ENCODE measurements around the gene METAP1D.
"Not testable (repeated sequence)": the region's sequence is repeated elsewhere in the genome, so short reads cannot be mapped to it uniquely, and the experiment has no call there.

Gene METAP1D

GRCh38 chr2:171999604-172000469 lies at the start of gene METAP1D:
METAP1D (plus strand) TSS chr2:171999953; CDS start chr2:171999970, 17 bp downstream.
- DNase-seq (ENCODE audit: low spot score), result peak; percentile 83

GRCh38 chr2:171952276-171952675 lies 47.5 kb upstream of the METAP1D start:
- DNase-seq (ENCODE audit: low spot score), result no peak

DNA sequence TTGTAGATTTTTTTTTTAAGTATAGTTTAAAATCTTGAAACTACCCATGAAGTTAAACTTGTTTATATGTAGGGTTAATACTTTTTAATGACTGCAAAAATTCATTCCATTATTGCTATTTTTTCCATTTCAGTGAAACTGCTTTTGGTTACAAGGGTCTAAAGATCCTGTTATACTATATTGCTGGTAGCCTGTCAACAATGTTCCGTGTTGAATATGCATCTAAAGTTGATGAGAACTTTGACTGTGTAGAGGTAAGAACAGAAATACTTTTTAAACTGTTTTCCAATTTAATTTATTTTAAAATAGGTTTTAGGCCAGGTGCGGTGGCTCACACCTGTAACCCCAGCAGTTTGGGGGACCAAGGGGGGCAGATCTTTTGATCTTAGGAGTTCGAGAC lies 47.0 kb upstream of the METAP1D start:
- DNase-seq (ENCODE audit: low spot score), result no peak

GRCh38 chr2:171956135-171956825 lies 43.5 kb upstream of the METAP1D start:
- no peak for DNase-seq (ENCODE audit: low spot score)

- DNase-seq (ENCODE audit: low spot score), result no peak
These were observed 42.7 kb upstream of the METAP1D start for GRCh38 chr2:171957061-171957460.

DNA sequence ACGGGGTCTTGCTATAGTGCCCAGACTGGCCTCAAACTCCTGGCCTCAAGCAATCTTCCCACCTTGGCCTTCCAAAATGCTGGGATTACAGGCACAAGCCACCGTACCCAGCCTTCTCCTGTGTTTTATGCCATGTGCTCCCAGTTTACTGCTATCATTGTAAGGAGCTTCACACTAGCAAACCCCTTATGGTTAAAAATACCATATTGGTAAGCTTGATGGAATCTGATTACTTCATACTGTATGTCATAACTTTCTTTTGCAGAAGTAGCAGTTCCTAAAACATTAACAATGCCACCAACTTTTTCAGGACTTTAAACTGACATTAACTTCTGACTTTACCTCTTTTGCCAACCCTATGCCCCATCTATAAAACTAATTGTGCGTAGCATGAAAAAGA lies 41.3 kb upstream of the METAP1D start:
- DNase-seq (ENCODE audit: low spot score), result no peak

DNA sequence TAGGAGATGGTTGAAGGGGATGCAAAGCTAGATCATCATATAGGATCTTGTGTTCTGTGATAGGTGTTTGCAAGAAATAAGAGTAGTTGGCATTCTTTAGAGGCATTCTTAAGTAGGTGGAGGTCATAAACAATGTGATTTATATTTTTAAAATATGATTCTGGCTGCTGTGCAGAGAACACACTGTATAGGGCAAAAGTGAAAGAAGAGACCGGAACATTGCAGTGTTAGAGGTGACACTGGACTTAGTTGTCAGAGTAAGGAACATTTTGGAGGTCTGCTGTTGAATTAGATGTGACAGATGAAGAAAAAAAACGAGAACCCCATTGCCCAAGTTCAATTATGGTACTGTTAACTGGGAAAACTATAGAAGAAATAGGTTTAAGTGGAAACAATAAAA lies 39.8 kb upstream of the METAP1D start:
- no peak for DNase-seq (ENCODE audit: low spot score)

DNA sequence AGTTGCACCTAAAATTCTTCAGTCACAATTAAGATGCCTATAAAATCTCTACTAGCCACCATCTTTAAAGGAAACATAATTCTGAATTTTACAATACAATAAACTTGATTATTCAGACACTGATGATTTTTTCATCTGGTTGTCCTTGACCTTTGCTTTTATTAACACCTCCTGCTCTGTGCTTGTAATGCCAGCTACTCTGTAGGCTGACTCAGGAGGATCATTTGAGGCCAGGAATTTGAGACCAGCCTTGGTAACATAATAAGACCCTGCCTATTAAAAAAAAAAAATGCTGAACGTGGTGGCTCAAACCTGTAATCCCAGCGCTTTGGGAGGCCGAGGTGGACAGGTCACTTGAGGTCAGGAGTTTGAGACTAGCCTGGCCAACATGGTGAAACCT lies 39.2 kb upstream of the METAP1D start:
- DNase-seq (ENCODE audit: low spot score), result no peak

GRCh38 chr2:171963198-171963597 lies 36.6 kb upstream of the METAP1D start:
- DNase-seq (ENCODE audit: low spot score), result no peak

DNA sequence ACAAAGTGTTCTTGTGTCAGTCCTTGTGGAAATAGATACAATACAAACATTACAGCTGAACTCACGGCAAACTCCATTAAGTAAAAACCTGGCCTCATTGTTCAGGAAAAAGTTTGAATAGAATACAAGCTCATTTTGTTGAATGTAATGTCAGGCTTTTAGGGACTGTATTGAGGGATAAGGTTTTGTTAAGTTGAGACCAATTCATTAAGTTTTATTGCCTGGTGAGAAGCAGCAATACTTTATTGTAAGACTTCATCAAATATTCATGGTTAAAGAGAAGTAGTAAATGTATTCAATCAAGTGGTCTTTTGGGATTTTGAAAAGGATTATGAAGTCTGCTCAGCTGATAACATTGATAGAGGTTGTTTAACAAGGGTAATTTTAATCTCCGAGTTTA lies 35.4 kb upstream of the METAP1D start:
- no peak for DNase-seq (ENCODE audit: low spot score)

DNA sequence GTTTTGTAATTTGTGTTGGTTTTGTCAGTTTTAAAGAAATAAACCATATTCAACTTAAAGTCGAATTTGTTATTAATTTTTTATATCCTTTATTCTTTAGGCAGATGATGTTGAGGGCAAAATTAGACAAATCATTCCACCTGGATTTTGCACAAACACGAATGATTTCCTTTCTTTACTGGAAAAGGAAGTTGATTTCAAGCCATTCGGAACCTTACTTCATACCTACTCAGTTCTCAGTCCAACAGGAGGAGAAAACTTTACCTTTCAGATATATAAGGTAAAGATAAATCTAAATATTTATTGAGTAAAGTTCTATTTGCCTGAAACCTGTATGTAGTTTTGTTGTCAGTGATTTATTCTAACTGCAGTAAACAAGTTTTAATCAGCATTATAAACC lies 34.5 kb upstream of the METAP1D start:
- DNase-seq (ENCODE audit: low spot score), result no peak

DNA sequence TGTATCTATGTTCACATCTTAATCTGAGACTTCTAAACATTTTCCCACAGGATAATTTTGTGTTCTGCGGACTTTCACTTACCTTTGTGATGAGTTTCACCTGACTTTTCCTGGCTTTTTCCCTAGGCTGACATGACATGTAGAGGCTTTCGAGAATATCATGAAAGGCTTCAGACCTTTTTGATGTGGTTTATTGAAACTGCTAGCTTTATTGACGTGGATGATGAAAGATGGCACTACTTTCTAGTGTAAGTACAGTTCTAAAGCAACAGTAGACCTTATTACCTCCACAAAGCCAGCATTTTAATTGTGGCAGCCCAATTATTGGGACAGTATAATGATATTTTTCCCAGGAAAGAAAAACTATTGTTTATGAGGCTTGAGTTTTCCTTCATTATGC lies 34.1 kb upstream of the METAP1D start:
- DNase-seq (ENCODE audit: low spot score), result no peak

GRCh38 chr2:171966235-171966634 lies 33.5 kb upstream of the METAP1D start:
- no peak for DNase-seq (ENCODE audit: low spot score)

DNA sequence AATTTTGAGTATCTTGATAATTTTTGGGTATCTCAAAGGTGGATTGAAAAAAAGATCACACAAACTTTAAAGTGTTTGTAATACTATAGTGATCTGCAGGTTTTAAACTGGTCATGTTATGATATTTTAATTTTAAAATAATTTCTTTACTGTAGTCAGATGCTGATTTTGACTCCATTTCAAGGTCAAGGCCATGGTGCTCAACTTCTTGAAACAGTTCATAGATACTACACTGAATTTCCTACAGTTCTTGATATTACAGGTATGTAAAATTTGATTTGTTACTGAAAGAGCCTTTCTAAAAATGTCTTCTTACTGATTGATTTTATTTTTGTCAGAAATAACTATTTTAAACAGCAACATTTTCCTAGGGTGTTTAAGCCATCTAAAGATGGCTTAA lies 33.1 kb upstream of the METAP1D start:
- DNase-seq (ENCODE audit: low spot score), result no peak

DNA sequence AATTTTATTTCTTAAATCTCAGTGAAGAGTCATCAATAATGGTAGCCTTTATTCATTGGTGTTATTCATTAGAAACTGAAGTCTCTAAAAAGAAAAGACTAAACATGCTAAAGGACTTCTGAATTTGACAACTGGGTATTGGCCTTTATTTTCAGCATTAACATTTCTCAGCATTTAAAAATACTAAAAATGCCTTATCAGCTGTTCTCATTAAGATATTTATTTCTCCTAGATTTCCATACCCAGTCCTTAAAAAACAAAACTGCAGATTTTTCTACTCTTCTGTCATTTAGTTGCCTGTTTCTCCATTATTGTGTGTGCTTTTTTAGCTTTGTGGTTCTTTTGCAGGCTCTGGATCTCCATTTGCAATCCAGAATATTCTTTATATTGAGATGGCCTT lies 31.2 kb upstream of the METAP1D start:
- no peak for DNase-seq (ENCODE audit: low spot score)

GRCh38 chr2:171972329-171972982 lies 27.3 kb upstream of the METAP1D start:
- DNase-seq (ENCODE audit: low spot score), result no peak

DNA sequence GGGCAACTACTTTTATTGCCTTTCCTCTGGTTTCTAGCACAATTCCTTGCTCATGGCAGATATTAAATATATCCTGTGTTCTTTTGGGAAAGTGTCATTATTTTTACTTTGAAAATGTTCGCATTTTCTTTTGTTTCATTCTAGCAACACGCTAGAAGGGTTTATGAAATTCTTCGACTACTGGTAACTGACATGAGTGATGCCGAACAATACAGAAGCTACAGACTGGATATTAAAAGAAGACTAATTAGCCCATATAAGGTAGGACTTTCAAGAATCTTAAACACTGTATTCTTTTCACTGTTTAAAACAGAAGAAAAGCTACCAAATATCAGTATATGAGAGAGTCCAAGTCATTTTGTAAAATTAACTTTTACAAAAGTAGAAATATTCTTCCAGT lies 20.6 kb upstream of the METAP1D start:
- DNase-seq (ENCODE audit: low spot score), result no peak

DNA sequence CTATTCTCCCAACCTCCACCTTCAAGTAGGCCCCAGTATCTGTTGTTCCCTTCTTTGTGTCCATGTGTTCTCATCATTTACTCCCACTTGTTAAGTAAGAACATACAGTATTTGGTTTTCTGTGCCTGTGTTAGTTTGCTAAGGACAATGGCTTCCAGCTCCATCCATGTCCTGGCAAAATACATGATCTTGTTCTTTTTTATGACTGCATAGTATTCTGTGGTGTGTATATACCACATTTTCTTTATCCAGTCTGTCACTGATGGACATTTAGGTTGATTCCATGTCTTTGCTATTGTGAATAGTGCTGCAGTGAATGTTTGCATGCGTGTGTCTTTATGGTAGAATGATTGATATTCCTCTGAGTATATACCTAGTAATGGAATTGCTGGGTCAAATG lies 15.8 kb upstream of the METAP1D start:
- not testable (repeated sequence) for DNase-seq (ENCODE audit: low spot score)

- no peak for DNase-seq (ENCODE audit: low spot score)
These were observed 14.7 kb upstream of the METAP1D start for GRCh38 chr2:171985076-171985475.

GRCh38 chr2:171986778-171987177 lies 13.0 kb upstream of the METAP1D start:
- DNase-seq (ENCODE audit: low spot score), result no peak

GRCh38 chr2:171991027-171991426 lies 8.7 kb upstream of the METAP1D start:
- no peak for DNase-seq (ENCODE audit: low spot score)

- no peak for DNase-seq (ENCODE audit: low spot score)
These were observed 4.2 kb upstream of the METAP1D start for GRCh38 chr2:171995586-171995985.

DNA sequence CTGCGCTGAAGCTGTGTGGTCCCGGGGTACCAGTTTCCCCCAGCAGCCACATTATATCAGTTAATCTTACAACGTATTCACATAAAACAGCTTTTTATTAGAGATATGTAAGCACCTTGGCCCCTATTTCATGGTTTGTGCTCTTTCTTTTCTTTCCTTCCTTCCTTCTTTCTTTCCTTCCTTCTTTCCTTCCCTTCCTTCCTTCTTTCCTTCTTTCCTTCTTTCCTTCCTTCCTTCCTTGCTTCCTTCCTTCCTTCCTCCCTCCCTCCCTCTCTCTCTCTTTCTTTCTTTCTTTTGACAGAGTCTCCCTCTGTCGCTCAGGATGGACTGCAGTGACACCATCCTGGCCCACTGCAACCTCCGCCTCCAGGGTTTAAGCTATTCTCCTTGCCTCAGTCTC lies 3.7 kb upstream of the METAP1D start:
- no peak for DNase-seq (ENCODE audit: low spot score)
